ENCODE results near the gene GMCL1. TPM values are rescaled to one million over a fixed set of nuclear protein-coding genes. Genes with fewer than 3 reads are reported as not detected.

Gene GMCL1
- total and polyA plus RNA-seq, 7 donors = 10.5 to 15.3 (median 12.3) TPM

DNA sequence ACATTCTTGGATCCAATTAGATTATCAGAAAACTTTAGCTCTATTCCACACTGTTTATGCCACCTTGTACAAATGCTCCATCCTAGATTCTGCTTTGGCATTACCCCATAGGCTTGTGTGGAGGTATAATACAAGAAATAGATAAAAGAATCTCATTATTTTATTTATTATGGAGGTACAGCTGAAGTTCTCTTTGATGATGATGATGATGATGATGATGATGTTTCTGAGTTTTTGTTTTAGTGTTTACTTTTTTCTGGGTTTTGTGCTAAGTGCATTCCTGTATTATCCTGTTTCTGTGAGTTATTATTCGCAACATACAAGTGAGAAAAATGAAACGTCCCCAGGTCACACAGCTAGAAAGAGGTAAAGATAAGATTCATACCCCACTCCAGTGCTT is 44.1 kb upstream of the GMCL1 start:
- Histone ChIP-seq H3K27me3 (no peaks in the 10 kb centered on the region), H3K4me1 (peaks cover 0 to 15% (median 11%) of the 10 kb centered on the region in 4 donors), H3K27ac (no peak overlapping the region), H3K9me3 (no peaks in the 10 kb centered on the region), H3K36me3 (peaks cover 0 to 6% (median 2%) of the 10 kb centered on the region in 4 donors), H3K4me3 (no peak overlapping the region)
- intact Hi-C loops (cut with DNase I) = no loop called here
- WGBS, 2 donors = 92 to 94% methylated on average over 2 of the region's 2 CpGs
- no peak for TF ChIP-seq CTCF (IDR thresholded peaks at IDR 0.05)
- no peak for TF ChIP-seq POLR2AphosphoS5 (IDR thresholded peaks at IDR 0.05)
- TF ChIP-seq POLR2A (IDR thresholded peaks at IDR 0.05) = no peak
- TF ChIP-seq EP300 (IDR thresholded peaks at IDR 0.05) = no peak
- DNase-seq = no peak

DNA sequence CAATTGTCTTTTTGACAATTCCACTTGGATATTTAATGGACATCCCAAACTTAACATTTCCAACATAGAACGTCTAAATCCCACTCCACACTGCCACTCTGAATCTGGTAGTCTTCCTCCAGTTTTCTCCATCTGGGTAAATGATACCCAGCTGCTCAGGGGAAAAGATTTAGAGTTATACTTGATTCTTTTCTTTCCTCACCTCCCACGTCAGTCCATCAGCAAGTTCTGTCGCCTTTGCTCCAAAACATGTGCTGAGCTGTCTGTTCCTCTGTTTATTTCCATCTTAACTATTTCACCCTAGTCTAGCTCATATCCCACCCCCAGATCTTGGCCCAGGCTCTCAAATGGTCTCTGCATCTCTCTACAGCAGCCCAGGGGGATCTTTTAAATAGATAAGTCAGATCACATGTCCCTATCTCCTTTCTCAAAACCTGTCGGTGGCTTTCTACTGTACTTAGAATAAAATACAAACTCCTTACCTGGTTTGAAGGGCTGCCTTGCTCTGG is 43.4 kb upstream of the GMCL1 start:
- intact Hi-C loops (cut with DNase I) = no loop called here
- H3K9me3 ChIP-seq = no peaks in the 10 kb centered on the region
- no peak for DNase-seq
- H3K4me1 ChIP-seq = peaks cover 0 to 23% (median 14%) of the 10 kb centered on the region in 4 donors
- 91 to 92% methylated on average over 4 of the region's 4 CpGs for WGBS, 2 donors
- H3K27ac ChIP-seq = no peak overlapping the region
- no peaks in the 10 kb centered on the region for H3K27me3 ChIP-seq
- no peak for TF ChIP-seq POLR2A (IDR thresholded peaks at IDR 0.05)
- no peak for TF ChIP-seq CTCF (IDR thresholded peaks at IDR 0.05)
- H3K4me3 ChIP-seq = no peak overlapping the region
- peaks cover 0 to 6% (median 2%) of the 10 kb centered on the region in 4 donors for H3K36me3 ChIP-seq

GRCh38 chr2:69789175-69789721 is 40.2 kb upstream of the GMCL1 start:
- peaks cover 0 to 6% (median 2%) of the 10 kb centered on the region in 4 donors for H3K36me3 ChIP-seq
- H3K27ac ChIP-seq = peak overlapping the region; percentile 49 to 81 (median 72)
- no peaks in the 10 kb centered on the region for H3K9me3 ChIP-seq
- intact Hi-C loops (cut with DNase I) = no loop called here
- WGBS, 2 donors = 77 to 81% methylated on average over 7 of the region's 7 CpGs
- no peak for DNase-seq
- H3K4me3 ChIP-seq = peak overlapping the region in 1 of 4 donors; percentile 30
- TF ChIP-seq POLR2A (IDR thresholded peaks at IDR 0.05) = no peak
- peaks cover 0 to 27% (median 17%) of the 10 kb centered on the region in 4 donors for H3K4me1 ChIP-seq
- H3K27me3 ChIP-seq = no peaks in the 10 kb centered on the region

DNA sequence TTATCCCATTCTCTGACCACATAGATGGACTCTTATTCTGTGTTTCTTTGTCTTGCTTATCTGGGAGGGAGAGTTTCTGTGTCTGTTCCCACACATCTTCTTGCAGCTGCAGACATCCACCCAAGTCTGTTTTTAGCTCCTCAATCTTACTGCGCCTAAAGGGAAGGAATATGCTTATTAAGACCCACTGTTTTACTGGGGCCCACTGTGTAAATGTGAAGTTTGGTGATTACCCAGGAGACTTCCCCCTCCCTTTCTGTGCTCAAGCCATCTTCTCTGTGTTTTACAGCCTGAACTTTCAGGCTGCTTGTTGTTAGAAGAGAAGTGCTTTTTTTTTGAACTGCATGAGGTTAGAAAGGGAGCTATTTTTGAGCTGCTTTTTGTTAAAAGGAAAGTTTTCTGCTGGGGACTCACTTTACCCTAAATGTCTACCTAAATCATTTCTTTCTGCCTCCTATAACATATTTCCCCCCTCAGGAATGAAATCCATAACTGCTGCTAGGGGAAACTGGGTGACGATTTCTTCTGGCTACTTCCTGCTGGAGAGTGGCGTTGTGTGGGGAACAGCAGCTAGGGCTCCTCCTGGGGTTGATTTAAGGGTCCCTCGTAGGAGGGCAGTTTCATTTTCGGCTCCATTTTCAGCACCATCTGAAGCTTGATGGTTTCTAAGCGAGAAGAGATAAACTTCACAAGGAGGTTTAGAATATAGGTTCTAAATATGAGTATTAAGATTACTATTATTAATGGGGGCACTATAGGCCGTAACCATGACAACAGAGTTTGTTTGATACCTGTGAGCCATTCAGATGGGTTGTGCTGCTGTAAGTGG is 39.5 kb upstream of the GMCL1 start:
- Histone ChIP-seq H3K36me3 (peaks cover 0 to 6% (median 2%) of the 10 kb centered on the region in 4 donors), H3K9me3 (no peaks in the 10 kb centered on the region), H3K4me3 (peak overlapping the region in 3 of 4 donors; percentile 5 to 30 (median 30)), H3K27me3 (no peaks in the 10 kb centered on the region), H3K4me1 (peaks cover 0 to 27% (median 17%) of the 10 kb centered on the region in 4 donors), H3K27ac (peak overlapping the region; percentile 49 to 81 (median 72))
- DNase-seq = no peak
- intact Hi-C loops (cut with DNase I) = no loop called here
- 44 to 83% methylated on average over 7 of the region's 7 CpGs for WGBS, 2 donors
- TF ChIP-seq POLR2AphosphoS5 (IDR thresholded peaks at IDR 0.05) (no peak), POLR2A (IDR thresholded peaks at IDR 0.05) (no peak), EP300 (IDR thresholded peaks at IDR 0.05) (no peak), CTCF (IDR thresholded peaks at IDR 0.05) (peak in 1 of 4 experiments; percentile 16)

- Histone ChIP-seq H3K9me3 (no peaks in the 10 kb centered on the region), H3K27ac (peak overlapping the region; percentile 49 to 81 (median 72)), H3K36me3 (peaks cover 0 to 6% (median 2%) of the 10 kb centered on the region in 4 donors), H3K27me3 (no peaks in the 10 kb centered on the region), H3K4me3 (peak overlapping the region in 2 of 4 donors; percentile 30), H3K4me1 (peaks cover 0 to 27% (median 17%) of the 10 kb centered on the region in 4 donors)
- TF ChIP-seq CTCF (IDR thresholded peaks at IDR 0.05) (no peak), POLR2A (IDR thresholded peaks at IDR 0.05) (no peak), POLR2AphosphoS5 (IDR thresholded peaks at IDR 0.05) (no peak), EP300 (IDR thresholded peaks at IDR 0.05) (no peak)
- no peak for DNase-seq
- 84 to 86% methylated on average over 1 of the region's 1 CpG for WGBS, 2 donors
- intact Hi-C loops (cut with DNase I) = no loop called here
Measured at GRCh38 chr2:69790601-69790959, 38.9 kb upstream of the GMCL1 start.

Data from sigmoid colon (tissue), 7 donors.